DMS153 treated with DMSO at 0.1 percent for 48 hours (cell line): Measurements from ENCODE around the gene KCNQ1OT1.

Experiments used
- DNase-seq: peaks from one replicate; lab custom pipeline; 2025; ENCODE audit not compliant: unreplicated experiment; lab: John Stamatoyannopoulos, UW

Gene KCNQ1OT1

GRCh38 chr11:2737226-2737590, 37.4 kb upstream of the KCNQ1OT1 start:
- DNase-seq: no peak

GRCh38 chr11:2736577-2737225, 36.9 kb upstream of the KCNQ1OT1 start:
- DNase-seq: no peak

GRCh38 chr11:2735053-2735589, 35.3 kb upstream of the KCNQ1OT1 start:
- no peak for DNase-seq

GRCh38 chr11:2734181-2735052, 34.6 kb upstream of the KCNQ1OT1 start:
- no peak for DNase-seq

GRCh38 chr11:2732940-2733628, 33.3 kb upstream of the KCNQ1OT1 start:
- DNase-seq: no peak

GRCh38 chr11:2732261-2732939, 32.6 kb upstream of the KCNQ1OT1 start:
- DNase-seq: no peak

GRCh38 chr11:2731130-2732125, 31.6 kb upstream of the KCNQ1OT1 start:
- no peak for DNase-seq

- DNase-seq: no peak
These were observed 30.7 kb upstream of the KCNQ1OT1 start for GRCh38 chr11:2730272-2731129.

- DNase-seq: no peak
These were observed 30.0 kb upstream of the KCNQ1OT1 start for GRCh38 chr11:2729841-2730240.

- no peak for DNase-seq
These were observed 29.0 kb upstream of the KCNQ1OT1 start for GRCh38 chr11:2728663-2729332.

GRCh38 chr11:2728128-2728662, 28.4 kb upstream of the KCNQ1OT1 start:
- no peak for DNase-seq

- DNase-seq: no peak
These were observed 27.2 kb upstream of the KCNQ1OT1 start for GRCh38 chr11:2726964-2727363.

- no peak for DNase-seq
These were observed 25.8 kb upstream of the KCNQ1OT1 start for GRCh38 chr11:2725368-2726300.

GRCh38 chr11:2724653-2725367, 25.0 kb upstream of the KCNQ1OT1 start:
- no peak for DNase-seq

GRCh38 chr11:2724104-2724503, 24.3 kb upstream of the KCNQ1OT1 start:
- DNase-seq: no peak

- no peak for DNase-seq
These were observed 23.2 kb upstream of the KCNQ1OT1 start for GRCh38 chr11:2722955-2723354.
